OCI-LY1 (cell line): Measurements from ENCODE around the gene CHAF1A.

ENCODE experiments used
- H2AFZ ChIP-seq: fragments of 200-600 bp; sonication (generic), shearing (Covaris generic); 2 replicates; pipeline ENCODE4 v1.6.0; 2014; ENCODE audit warnings: antibody characterized with exemption, mild to moderate bottlenecking, low read length
- H3F3A ChIP-seq: fragments of 200-600 bp; sonication (generic), shearing (Covaris generic); 2 replicates; pipeline ENCODE4 v1.6.0; 2014; ENCODE audit warnings: mild to moderate bottlenecking, antibody characterized with exemption, low read length, moderate library complexity; ENCODE audit not compliant: insufficient read depth
- H3K27ac ChIP-seq: fragments of 200-600 bp; sonication (generic); 2 replicates; pipeline ENCODE4 v1.5.1; 2014; ENCODE audit warnings: low read length, mixed run types, mild to moderate bottlenecking, low read depth; ENCODE audit not compliant: poor library complexity, severe bottlenecking
- H3K27me3 ChIP-seq: fragments of 200-600 bp; sonication (generic); 2 replicates; pipeline ENCODE4 v1.6.0; 2014; ENCODE audit warnings: antibody characterized with exemption, mild to moderate bottlenecking, low read length, moderate library complexity; ENCODE audit not compliant: insufficient read depth
- H3K36me3 ChIP-seq: fragments of 200-600 bp; sonication (generic); 2 replicates; pipeline ENCODE4 v1.6.1; 2014; ENCODE audit warnings: mild to moderate bottlenecking, antibody characterized with exemption, low read length, moderate library complexity, mixed read lengths; ENCODE audit not compliant: insufficient read depth
- H3K4me1 ChIP-seq: fragments of 200-600 bp; sonication (generic); 2 replicates; pipeline ENCODE4 v1.5.1; 2014; ENCODE audit warnings: mild to moderate bottlenecking, low read length, moderate library complexity; ENCODE audit not compliant: insufficient read depth, severe bottlenecking
- H3K4me2 ChIP-seq: fragments of 200-600 bp; sonication (generic), shearing (Covaris generic); 2 replicates; pipeline ENCODE4 v1.6.1; 2014; ENCODE audit warnings: low read length
- H3K4me3 ChIP-seq: fragments of 200-600 bp; sonication (generic); 2 replicates; pipeline ENCODE4 v1.5.1; 2014; ENCODE audit warnings: low read length, low read depth, mild to moderate bottlenecking, mixed read lengths; ENCODE audit not compliant: poor library complexity, severe bottlenecking
- H3K79me2 ChIP-seq: fragments of 200-600 bp; shearing (Covaris generic); 2 replicates; pipeline ENCODE4 v1.6.1; 2016; ENCODE audit warnings: mixed run types, low read length, mixed read lengths; ENCODE audit not compliant: insufficient read depth
- H3K9ac ChIP-seq: fragments of 200-600 bp; sonication (generic), shearing (Covaris generic); 2 replicates; pipeline ENCODE4 v1.6.1; 2014; ENCODE audit warnings: mild to moderate bottlenecking, low read length, mixed read lengths
- H3K9me2 ChIP-seq: fragments of 200-600 bp; sonication (generic), shearing (Covaris generic); 2 replicates; pipeline ENCODE4 v1.6.1; 2014; ENCODE audit warnings: low read depth, mild to moderate bottlenecking, low read length, mixed read lengths
- H3K9me3 ChIP-seq: fragments of 200-600 bp; shearing (Covaris generic); 2 replicates; pipeline ENCODE4 v1.6.1; 2014; ENCODE audit warnings: low read length, mixed read lengths
- H4K20me1 ChIP-seq: fragments of 200-600 bp; sonication (generic), shearing (Covaris generic); 2 replicates; pipeline ENCODE4 v1.6.0; 2016; ENCODE audit warnings: mild to moderate bottlenecking, low read length; ENCODE audit not compliant: insufficient read depth
- CTCF ChIP-seq: fragments of 200-600 bp; sonication (generic), shearing (Covaris generic); IDR thresholded peaks from 2 replicates; pipeline ENCODE4 v1.5.1; 2017; ENCODE audit warnings: mild to moderate bottlenecking, antibody characterized with exemption, low read length, moderate library complexity, mixed read lengths
- EZH2 ChIP-seq: fragments of 200-600 bp; sonication (generic), shearing (Covaris generic); IDR thresholded peaks from 2 replicates; pipeline ENCODE4 v1.8.0; 2017; ENCODE audit warnings: borderline replicate concordance, mixed run types, mild to moderate bottlenecking, antibody characterized with exemption, low read length, moderate library complexity, mixed read lengths

CHAF1A gene

GRCh38 chr19:4379383-4380253, 22.8 kb upstream of the CHAF1A start:
- H3K9ac ChIP-seq = no peak overlapping the region; the same call in 1 of the 2 replicates
- no peaks in the 10 kb centered on the region for H4K20me1 ChIP-seq
- peaks cover 36% of the 10 kb centered on the region for H3K4me1 ChIP-seq
- no peak for TF ChIP-seq EZH2
- no peak for TF ChIP-seq CTCF
- H3K4me2 ChIP-seq = peak overlapping the region; percentile 25; the same call in 1 of the 2 replicates
- H3F3A ChIP-seq = no peaks in the 10 kb centered on the region
- H3K9me2 ChIP-seq = no peaks in the 10 kb centered on the region
- H3K36me3 ChIP-seq = peaks cover 17% of the 10 kb centered on the region
- no peak overlapping the region for H3K27ac ChIP-seq
- no peak overlapping the region for H2AFZ ChIP-seq
- H3K27me3 ChIP-seq = no peaks in the 10 kb centered on the region
- no peak overlapping the region for H3K4me3 ChIP-seq
- no peaks in the 10 kb centered on the region for H3K9me3 ChIP-seq
- H3K79me2 ChIP-seq = no peaks in the 10 kb centered on the region

- no peak overlapping the region for H3K4me3 ChIP-seq
- H3K9ac ChIP-seq = no peak overlapping the region; the same call in 1 of the 2 replicates
- H3K4me2 ChIP-seq = peak overlapping the region; percentile 25; the same call in 1 of the 2 replicates
- no peak for TF ChIP-seq CTCF
- no peak for TF ChIP-seq EZH2
- no peaks in the 10 kb centered on the region for H3K79me2 ChIP-seq
- peaks cover 32% of the 10 kb centered on the region for H3K4me1 ChIP-seq
- H3K9me2 ChIP-seq = no peaks in the 10 kb centered on the region
- no peaks in the 10 kb centered on the region for H4K20me1 ChIP-seq
- H2AFZ ChIP-seq = no peak overlapping the region
- no peaks in the 10 kb centered on the region for H3K9me3 ChIP-seq
- peaks cover 17% of the 10 kb centered on the region for H3K36me3 ChIP-seq
- no peak overlapping the region for H3K27ac ChIP-seq
- no peaks in the 10 kb centered on the region for H3F3A ChIP-seq
- no peaks in the 10 kb centered on the region for H3K27me3 ChIP-seq
Measured at GRCh38 chr19:4380254-4380727, 22.1 kb upstream of the CHAF1A start.

- H3K4me3 ChIP-seq = no peak overlapping the region
- no peaks in the 10 kb centered on the region for H3K9me3 ChIP-seq
- peaks cover 4% of the 10 kb centered on the region for H3K4me1 ChIP-seq
- H3F3A ChIP-seq = no peaks in the 10 kb centered on the region
- no peak overlapping the region for H3K4me2 ChIP-seq
- no peak overlapping the region for H3K9ac ChIP-seq
- H3K36me3 ChIP-seq = peaks cover 21% of the 10 kb centered on the region
- no peaks in the 10 kb centered on the region for H4K20me1 ChIP-seq
- no peak overlapping the region for H2AFZ ChIP-seq
- no peak overlapping the region for H3K27ac ChIP-seq
- TF ChIP-seq CTCF = no peak
- no peak for TF ChIP-seq EZH2
- H3K79me2 ChIP-seq = no peaks in the 10 kb centered on the region
- H3K9me2 ChIP-seq = no peaks in the 10 kb centered on the region
- no peaks in the 10 kb centered on the region for H3K27me3 ChIP-seq
Measured at GRCh38 chr19:4385291-4386040, 17.0 kb upstream of the CHAF1A start.
